HG03139 (cell line): ENCODE data around the gene ADD2.
"Not testable (repeated sequence)": the region's sequence is repeated elsewhere in the genome, so short reads cannot be mapped to it uniquely, and the experiment has no call there.

Source experiments
- ATAC-seq: cut with Tn5 transposase; IDR thresholded peaks from one replicate; pipeline ENCODE4 v1.9.1; 2021; ENCODE audit not compliant: unreplicated experiment

ADD2 gene

GRCh38 chr2:70767699-70768589 is at the start of gene ADD2:
TSS of gene ADD2 (minus strand) at chr2:70768200. CDS start at chr2:70706408, 61,792 bp downstream.
- ATAC-seq = no peak

GRCh38 chr2:70817284-70817954 is 49.4 kb upstream of the ADD2 start:
- no peak for ATAC-seq

- no peak for ATAC-seq
Observed at GRCh38 chr2:70816726-70817125, 48.7 kb upstream of the ADD2 start.

- ATAC-seq = no peak
Observed at GRCh38 chr2:70808983-70809958, 41.3 kb upstream of the ADD2 start.

GRCh38 chr2:70807828-70808118 is 39.8 kb upstream of the ADD2 start:
- no peak for ATAC-seq

- no peak for ATAC-seq
Observed at GRCh38 chr2:70807102-70807827, 39.3 kb upstream of the ADD2 start.

GRCh38 chr2:70806620-70807019 is 38.6 kb upstream of the ADD2 start:
- no peak for ATAC-seq

- no peak for ATAC-seq
Observed at GRCh38 chr2:70806013-70806412, 38.0 kb upstream of the ADD2 start.

- no peak for ATAC-seq
Observed at GRCh38 chr2:70801607-70802263, 33.7 kb upstream of the ADD2 start.

- ATAC-seq = no peak
Observed at GRCh38 chr2:70799706-70800105, 31.7 kb upstream of the ADD2 start.

GRCh38 chr2:70797996-70798395 is 30.0 kb upstream of the ADD2 start:
- not testable (repeated sequence) for ATAC-seq

GRCh38 chr2:70797506-70797905 is 29.5 kb upstream of the ADD2 start:
- ATAC-seq = no peak

GRCh38 chr2:70796262-70796661 is 28.3 kb upstream of the ADD2 start:
- no peak for ATAC-seq

GRCh38 chr2:70795164-70795995 is 27.4 kb upstream of the ADD2 start:
- ATAC-seq = no peak

- ATAC-seq = no peak
Observed at GRCh38 chr2:70793450-70793849, 25.4 kb upstream of the ADD2 start.

- no peak for ATAC-seq
Observed at GRCh38 chr2:70790136-70790828, 22.3 kb upstream of the ADD2 start, which contains the start of gene FIGLA. TSS of gene FIGLA (minus strand) at chr2:70790643. CDS start at chr2:70790638, 5 bp downstream.

- no peak for ATAC-seq
Observed at GRCh38 chr2:70789304-70790135, 21.5 kb upstream of the ADD2 start.
